Right renal cortex interstitium (tissue), 3 donors: ENCODE data around the gene PCSK4. TPM values are rescaled to one million over a fixed set of nuclear protein-coding genes. Genes with fewer than 3 reads are reported as not detected.

Experiments
- DNase-seq, 3 donors: peaks; one replicate each; pipeline ENCODE4 v3.0.0-alpha.2; 2013; ENCODE audit warnings: low read depth in 3 of 3, low spot score in 2 of 3
- polyA plus RNA-seq, 3 donors: library from polyadenylated mRNA; unstranded; fragments of 120-200 nt; gene quantifications; one replicate each; pipeline ENCODE4 v1.2.1, GENCODE V29; 2013; ENCODE audit not compliant: insufficient read length in 3 of 3

Gene PCSK4
- polyA plus RNA-seq, 3 donors: 2.7 to 4.4 (median 3.3) TPM

- no peak for DNase-seq
These were observed 33.0 kb downstream of the PCSK4 start for GRCh38 chr19:1457031-1457739.

- DNase-seq: no peak
These were observed 33.8 kb downstream of the PCSK4 start for GRCh38 chr19:1456121-1456900.

- DNase-seq: no peak
These were observed 34.6 kb downstream of the PCSK4 start for GRCh38 chr19:1455336-1456120.

- no peak for DNase-seq
These were observed 35.2 kb downstream of the PCSK4 start for GRCh38 chr19:1455002-1455335.

- DNase-seq: no peak
These were observed 36.4 kb downstream of the PCSK4 start for GRCh38 chr19:1453525-1454364.

- DNase-seq: no peak
These were observed 37.2 kb downstream of the PCSK4 start for GRCh38 chr19:1452802-1453524.

- no peak for DNase-seq
These were observed 38.0 kb downstream of the PCSK4 start for GRCh38 chr19:1451916-1452801.

GRCh38 chr19:1450735-1451731 lies 39.1 kb downstream of the PCSK4 start:
- no peak for DNase-seq

- no peak for DNase-seq
These were observed 40.4 kb downstream of the PCSK4 start, which contains the start of gene APC2 for GRCh38 chr19:1449467-1450442. TSS of gene APC2 (plus strand) at chr19:1450121. CDS start at chr19:1453002, 2,881 bp downstream.

- DNase-seq: no peak
These were observed 42.2 kb downstream of the PCSK4 start for GRCh38 chr19:1447944-1448343.

GRCh38 chr19:1447504-1447903 lies 42.6 kb downstream of the PCSK4 start:
- DNase-seq: no peak

- no peak for DNase-seq
These were observed 43.3 kb downstream of the PCSK4 start for GRCh38 chr19:1446713-1447481.

GRCh38 chr19:1445932-1446712 lies 44.0 kb downstream of the PCSK4 start:
- no peak for DNase-seq

- no peak for DNase-seq
These were observed 44.8 kb downstream of the PCSK4 start for GRCh38 chr19:1445185-1445931.
